K562 (cell line): ENCODE results near the gene ZNF689. TPM values are rescaled to one million over a fixed set of nuclear protein-coding genes. Genes with fewer than 3 reads are reported as not detected.

Experiments used
- ATF7 ChIP-seq: fragments of 450-650 bp; IDR thresholded peaks from 2 replicates; pipeline ENCODE4 v1.7.1; 2014; ENCODE audit warnings: mild to moderate bottlenecking, moderate library complexity
- BHLHE40 ChIP-seq: IDR thresholded peaks from 2 replicates; pipeline ENCODE4 v1.6.1; 2011; ENCODE audit warnings: low read length, improper control_type of control experiment
- CAMTA2 ChIP-seq: fragments of 250-450 bp; sonication (Bioruptor Pico); conservative IDR thresholded peaks from 2 replicates; pipeline ENCODE4 v1.5.1; 2022
- CCAR2 ChIP-seq: fragments of 200-400 bp; formaldehyde crosslinking; IDR thresholded peaks from 2 replicates; pipeline ENCODE4 v1.6.1; 2017; ENCODE audit warnings: mild to moderate bottlenecking, low read depth, low read length
- ETV5 ChIP-seq: sonication (generic); formaldehyde crosslinking; IDR thresholded peaks from 2 replicates; pipeline ENCODE4 v1.4.0; 2020; ENCODE audit warnings: low read depth, mild to moderate bottlenecking, missing genetic modification reagents
- EWSR1 ChIP-seq: fragments of 450-650 bp; IDR thresholded peaks from 2 replicates; pipeline ENCODE4 v1.6.1; 2018; ENCODE audit warnings: borderline replicate concordance, mild to moderate bottlenecking, low read depth, moderate library complexity; ENCODE audit not compliant: partially characterized antibody
- HNRNPLL ChIP-seq: fragments of 200-400 bp; formaldehyde crosslinking; IDR thresholded peaks from 2 replicates; pipeline ENCODE4 v1.6.1; 2017; ENCODE audit warnings: low read length, low read depth, mild to moderate bottlenecking; ENCODE audit not compliant: poor library complexity, severe bottlenecking
- MECOM ChIP-seq: fragments of 250-450 bp; sonication (Bioruptor Pico); IDR thresholded peaks from 2 replicates; pipeline ENCODE4 v1.8.0; 2022; ENCODE audit warnings: inconsistent platforms
- MTA1 ChIP-seq: fragments of 450-650 bp; IDR thresholded peaks from 2 replicates; pipeline ENCODE4 v1.6.1; 2017; ENCODE audit warnings: borderline replicate concordance
- NR1H2 ChIP-seq: sonication (generic); formaldehyde crosslinking; IDR thresholded peaks from 2 replicates; pipeline ENCODE4 v1.4.0; 2020; ENCODE audit warnings: mild to moderate bottlenecking, missing genetic modification reagents
- PHF8 ChIP-seq: fragments of 200-600 bp; sonication (generic); IDR thresholded peaks from 2 replicates; pipeline ENCODE4 v1.6.1; 2012; ENCODE audit warnings: mixed run types, mild to moderate bottlenecking, inconsistent platforms, low read length, moderate library complexity, borderline replicate concordance
- PML ChIP-seq: IDR thresholded peaks from 2 replicates; pipeline ENCODE4 v1.6.1; 2012; ENCODE audit warnings: low read length, inconsistent platforms
- SOX6 ChIP-seq: fragments of 450-650 bp; IDR thresholded peaks from 2 replicates; pipeline ENCODE4 v1.6.1; 2014; ENCODE audit warnings: mild to moderate bottlenecking
- SRSF7 ChIP-seq: fragments of 200-400 bp; formaldehyde crosslinking; optimal IDR thresholded peaks from 2 replicates; pipeline ENCODE3; 2017; ENCODE audit warnings: mild to moderate bottlenecking, low read depth, low read length
- TAF7 ChIP-seq: fragments of 450-650 bp; IDR thresholded peaks from 2 replicates; pipeline ENCODE4 v1.6.1; 2016; ENCODE audit warnings: missing genetic modification characterization, missing compliant biosample characterization
- TEAD4 ChIP-seq, 2 experiments: sonication (generic) in 1 of 2; formaldehyde crosslinking in 1 of 2; IDR thresholded peaks; 2 replicates each; pipeline versions ENCODE4 v1.6.1 to v1.8.0; 2012 to 2022; ENCODE audit warnings: borderline replicate concordance in 1 of 2, inconsistent platforms in 1 of 2, low read length in 1 of 2, mild to moderate bottlenecking in 1 of 2, missing genetic modification reagents in 1 of 2
- ZBTB7A ChIP-seq: IDR thresholded peaks from 2 replicates; pipeline ENCODE4 v1.6.1; 2011; ENCODE audit warnings: low read depth, mild to moderate bottlenecking, low read length, moderate library complexity, borderline replicate concordance; ENCODE audit not compliant: control insufficient read depth
- ZKSCAN1 ChIP-seq: fragments of 150-350 bp; IDR thresholded peaks from 2 replicates; pipeline ENCODE4 v1.6.1; 2016; ENCODE audit warnings: low read depth, low read length
- polyA plus RNA-seq, 8 experiments: library from polyadenylated mRNA; depleted of rRNA in 4 of 8; stranded (reverse) in 5 of 8; unstranded in 3 of 8; fragments of >200 nt; fragmentation: Nextera tagmentation in 2 of 8; fragmentation: Illumina TruSeq in 1 of 8; extraction: Ambion mirVana in 2 of 8; extraction: Trizol in 1 of 8; gene quantifications; 2 replicates each; pipeline versions ENCODE4 v1.2.1 to v1.2.3, GENCODE V29; 2011 to 2014; ENCODE audit warnings: inconsistent platforms in 1 of 8, missing spikeins in 1 of 8
- total RNA-seq, 7 experiments: library from RNA; depleted of rRNA in 6 of 7; stranded (reverse); fragments of >200 nt in 6 of 7; fragmentation: Illumina TruSeq in 2 of 7; extraction: Trizol in 2 of 7; gene quantifications; 2 replicates each; pipeline versions ENCODE4 v1.2.1 to v1.2.3, GENCODE V29; 2011 to 2021; ENCODE audit warnings: low replicate concordance in 1 of 7
- TF ChIP-seq, protein P1 (sequence below): fragments of 250-450 bp; sonication (Bioruptor Pico); IDR thresholded peaks from 2 replicates; pipeline ENCODE4 v1.8.0; 2022; ENCODE audit warnings: inconsistent platforms
- TF ChIP-seq, protein P2 (sequence below), 3 experiments: fragments of 200-800 bp in 1 of 3; fragments of 250-450 bp in 1 of 3; fragments of 450-650 bp in 1 of 3; sonication (Bioruptor Pico) in 1 of 3; sonication (Bioruptor generic) in 1 of 3; formaldehyde crosslinking in 1 of 3; IDR thresholded peaks; 2 replicates each; pipeline versions ENCODE4 v1.6.1 to v1.8.0; 2016 to 2022; ENCODE audit warnings: mild to moderate bottlenecking in 2 of 3, missing genetic modification characterization in 2 of 3, missing compliant biosample characterization in 1 of 3, moderate library complexity in 1 of 3
- TF ChIP-seq, protein P3 (sequence below): sonication (generic); formaldehyde crosslinking; IDR thresholded peaks from 2 replicates; pipeline ENCODE4 v1.8.1; 2023; ENCODE audit warnings: mild to moderate bottlenecking, missing genetic modification reagents, moderate library complexity

Gene ZNF689
- total and polyA plus RNA-seq, 9 of the 15 experiments (the other 6 are each of a cell fraction or from before 2014, with no cell fraction given) = 5.4 to 15.4 (median 10.8) TPM

DNA sequence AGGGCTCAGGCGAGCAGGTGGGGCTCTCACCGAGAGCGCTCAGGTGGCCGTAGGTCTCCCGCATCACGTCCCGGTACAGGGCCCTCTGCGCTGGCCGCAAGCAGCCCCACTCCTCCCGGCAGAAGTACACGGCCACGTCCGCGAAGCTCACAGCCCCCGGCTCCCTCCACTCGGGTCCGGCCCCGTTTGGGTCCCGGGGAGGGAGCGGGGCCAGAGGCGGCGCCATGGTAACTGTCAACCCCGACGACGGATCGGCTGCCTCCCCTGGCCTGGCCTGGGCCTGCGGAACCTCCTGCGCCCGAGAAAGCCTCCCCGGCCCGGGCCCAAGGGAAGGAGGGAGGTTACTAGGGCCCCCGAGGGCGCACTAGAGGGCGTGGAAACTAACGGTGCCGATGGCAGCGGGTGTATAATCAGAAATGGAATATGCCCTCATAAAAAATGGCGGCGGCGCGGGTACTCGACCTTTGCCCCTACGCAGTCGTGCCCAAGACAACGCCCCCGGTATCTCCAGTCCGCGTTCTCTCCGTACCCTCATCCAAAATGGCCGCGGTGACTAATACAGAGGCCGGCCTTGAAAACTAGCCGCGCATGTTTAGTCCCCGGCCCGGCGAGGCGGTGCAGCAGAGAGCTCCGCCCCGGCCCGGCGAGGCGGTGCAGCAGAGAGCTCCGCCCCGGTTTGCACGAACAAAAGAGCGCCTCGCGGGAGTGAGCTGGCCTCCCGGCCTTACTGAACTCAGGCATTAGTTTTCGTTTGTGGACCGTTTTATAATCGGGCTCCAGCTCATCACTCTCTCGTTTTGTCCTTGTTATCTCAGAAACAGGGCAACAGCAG, 52.0 kb downstream of the ZNF689 start, which contains the start of gene ZNF764 (continued):
- TF ChIP-seq, protein P1, sequence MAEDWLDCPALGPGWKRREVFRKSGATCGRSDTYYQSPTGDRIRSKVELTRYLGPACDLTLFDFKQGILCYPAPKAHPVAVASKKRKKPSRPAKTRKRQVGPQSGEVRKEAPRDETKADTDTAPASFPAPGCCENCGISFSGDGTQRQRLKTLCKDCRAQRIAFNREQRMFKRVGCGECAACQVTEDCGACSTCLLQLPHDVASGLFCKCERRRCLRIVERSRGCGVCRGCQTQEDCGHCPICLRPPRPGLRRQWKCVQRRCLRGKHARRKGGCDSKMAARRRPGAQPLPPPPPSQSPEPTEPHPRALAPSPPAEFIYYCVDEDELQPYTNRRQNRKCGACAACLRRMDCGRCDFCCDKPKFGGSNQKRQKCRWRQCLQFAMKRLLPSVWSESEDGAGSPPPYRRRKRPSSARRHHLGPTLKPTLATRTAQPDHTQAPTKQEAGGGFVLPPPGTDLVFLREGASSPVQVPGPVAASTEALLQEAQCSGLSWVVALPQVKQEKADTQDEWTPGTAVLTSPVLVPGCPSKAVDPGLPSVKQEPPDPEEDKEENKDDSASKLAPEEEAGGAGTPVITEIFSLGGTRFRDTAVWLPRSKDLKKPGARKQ (CRISPR knock-in tag) = no peak
- TF ChIP-seq SRSF7 (no peak), CCAR2 (no peak), EWSR1 (no peak), MECOM (no peak), ZBTB7A (peak; percentile 62; the same call in 1 of the 2 replicates), CAMTA2 (CRISPR knock-in tag) (no peak), PML (no peak), ATF7 (peak; percentile 79; the same call in 1 of the 2 replicates), NR1H2 (CRISPR knock-in tag) (no peak), TAF7 (tag) (peak; percentile 56; the same call in 1 of the 2 replicates), PHF8 (peak; percentile 59; the same call in 1 of the 2 replicates), ETV5 (CRISPR knock-in tag) (no peak), MTA1 (no peak), HNRNPLL (peak; percentile 87), ZKSCAN1 (no peak), TEAD4 (IDR thresholded peaks at IDR 0.05; ENCODE audit: low read length) (no peak), TEAD4 (CRISPR knock-in tag; IDR thresholded peaks at IDR 0.05; ENCODE audit: borderline replicate concordance) (no peak), BHLHE40 (peak; percentile 30; the same call in 1 of the 2 replicates), SOX6 (peak; percentile 69; the same call in 1 of the 2 replicates)
- TF ChIP-seq, protein P2, sequence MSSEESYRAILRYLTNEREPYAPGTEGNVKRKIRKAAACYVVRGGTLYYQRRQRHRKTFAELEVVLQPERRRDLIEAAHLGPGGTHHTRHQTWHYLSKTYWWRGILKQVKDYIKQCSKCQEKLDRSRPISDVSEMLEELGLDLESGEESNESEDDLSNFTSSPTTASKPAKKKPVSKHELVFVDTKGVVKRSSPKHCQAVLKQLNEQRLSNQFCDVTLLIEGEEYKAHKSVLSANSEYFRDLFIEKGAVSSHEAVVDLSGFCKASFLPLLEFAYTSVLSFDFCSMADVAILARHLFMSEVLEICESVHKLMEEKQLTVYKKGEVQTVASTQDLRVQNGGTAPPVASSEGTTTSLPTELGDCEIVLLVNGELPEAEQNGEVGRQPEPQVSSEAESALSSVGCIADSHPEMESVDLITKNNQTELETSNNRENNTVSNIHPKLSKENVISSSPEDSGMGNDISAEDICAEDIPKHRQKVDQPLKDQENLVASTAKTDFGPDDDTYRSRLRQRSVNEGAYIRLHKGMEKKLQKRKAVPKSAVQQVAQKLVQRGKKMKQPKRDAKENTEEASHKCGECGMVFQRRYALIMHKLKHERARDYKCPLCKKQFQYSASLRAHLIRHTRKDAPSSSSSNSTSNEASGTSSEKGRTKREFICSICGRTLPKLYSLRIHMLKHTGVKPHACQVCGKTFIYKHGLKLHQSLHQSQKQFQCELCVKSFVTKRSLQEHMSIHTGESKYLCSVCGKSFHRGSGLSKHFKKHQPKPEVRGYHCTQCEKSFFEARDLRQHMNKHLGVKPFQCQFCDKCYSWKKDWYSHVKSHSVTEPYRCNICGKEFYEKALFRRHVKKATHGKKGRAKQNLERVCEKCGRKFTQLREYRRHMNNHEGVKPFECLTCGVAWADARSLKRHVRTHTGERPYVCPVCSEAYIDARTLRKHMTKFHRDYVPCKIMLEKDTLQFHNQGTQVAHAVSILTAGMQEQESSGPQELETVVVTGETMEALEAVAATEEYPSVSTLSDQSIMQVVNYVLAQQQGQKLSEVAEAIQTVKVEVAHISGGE (CRISPR knock-in tag; IDR thresholded peaks at IDR 0.05) = peak in 1 of 3 experiments; percentile 92; a peak in 2 of 6 replicates
- TF ChIP-seq, protein P3, sequence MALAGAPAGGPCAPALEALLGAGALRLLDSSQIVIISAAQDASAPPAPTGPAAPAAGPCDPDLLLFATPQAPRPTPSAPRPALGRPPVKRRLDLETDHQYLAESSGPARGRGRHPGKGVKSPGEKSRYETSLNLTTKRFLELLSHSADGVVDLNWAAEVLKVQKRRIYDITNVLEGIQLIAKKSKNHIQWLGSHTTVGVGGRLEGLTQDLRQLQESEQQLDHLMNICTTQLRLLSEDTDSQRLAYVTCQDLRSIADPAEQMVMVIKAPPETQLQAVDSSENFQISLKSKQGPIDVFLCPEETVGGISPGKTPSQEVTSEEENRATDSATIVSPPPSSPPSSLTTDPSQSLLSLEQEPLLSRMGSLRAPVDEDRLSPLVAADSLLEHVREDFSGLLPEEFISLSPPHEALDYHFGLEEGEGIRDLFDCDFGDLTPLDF = peak; percentile 71; the same call in 1 of the 2 replicates
